GM18951 (cell line): ENCODE measurements around the gene MYO10.

ENCODE experiments used
- POLR2A ChIP-seq: IDR thresholded peaks from 4 replicates; pipeline ENCODE4 v1.6.1; 2011; ENCODE audit warnings: mild to moderate bottlenecking; ENCODE audit not compliant: insufficient read length, insufficient read depth; ENCODE audit errors: extremely low read depth
- in situ Hi-C: fragments of 300-500 bp; cut with MboI; formaldehyde crosslinking; loops from one replicate; pipeline ENCODE4 v1.12.0; 2022; ENCODE audit warnings: low sequenced_read_pairs, mixed read lengths, inconsistent platforms; ENCODE audit not compliant: unreplicated experiment

Gene MYO10

DNA sequence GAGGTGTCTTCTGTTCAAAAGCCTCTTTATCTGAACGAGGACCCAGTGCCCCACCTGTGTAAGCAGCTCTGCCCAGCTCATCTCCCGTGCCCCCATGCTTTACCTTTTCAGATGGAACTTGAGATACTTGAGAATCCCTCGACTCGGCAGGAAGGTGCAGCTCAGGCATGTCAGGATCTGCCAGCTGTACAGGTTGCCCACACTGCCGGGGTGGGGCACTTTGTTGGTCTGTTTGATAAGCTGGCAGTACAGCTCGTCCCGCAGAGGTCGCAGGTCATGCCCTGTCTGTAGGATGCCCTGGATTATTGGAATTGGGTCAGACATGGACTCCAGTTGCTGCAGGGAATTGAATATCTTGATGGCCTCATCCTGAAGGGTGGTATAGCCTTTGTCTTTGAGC lies 261.3 kb downstream of the MYO10 start:
- no peak for TF ChIP-seq POLR2A
- in situ Hi-C loops: no loop called here

DNA sequence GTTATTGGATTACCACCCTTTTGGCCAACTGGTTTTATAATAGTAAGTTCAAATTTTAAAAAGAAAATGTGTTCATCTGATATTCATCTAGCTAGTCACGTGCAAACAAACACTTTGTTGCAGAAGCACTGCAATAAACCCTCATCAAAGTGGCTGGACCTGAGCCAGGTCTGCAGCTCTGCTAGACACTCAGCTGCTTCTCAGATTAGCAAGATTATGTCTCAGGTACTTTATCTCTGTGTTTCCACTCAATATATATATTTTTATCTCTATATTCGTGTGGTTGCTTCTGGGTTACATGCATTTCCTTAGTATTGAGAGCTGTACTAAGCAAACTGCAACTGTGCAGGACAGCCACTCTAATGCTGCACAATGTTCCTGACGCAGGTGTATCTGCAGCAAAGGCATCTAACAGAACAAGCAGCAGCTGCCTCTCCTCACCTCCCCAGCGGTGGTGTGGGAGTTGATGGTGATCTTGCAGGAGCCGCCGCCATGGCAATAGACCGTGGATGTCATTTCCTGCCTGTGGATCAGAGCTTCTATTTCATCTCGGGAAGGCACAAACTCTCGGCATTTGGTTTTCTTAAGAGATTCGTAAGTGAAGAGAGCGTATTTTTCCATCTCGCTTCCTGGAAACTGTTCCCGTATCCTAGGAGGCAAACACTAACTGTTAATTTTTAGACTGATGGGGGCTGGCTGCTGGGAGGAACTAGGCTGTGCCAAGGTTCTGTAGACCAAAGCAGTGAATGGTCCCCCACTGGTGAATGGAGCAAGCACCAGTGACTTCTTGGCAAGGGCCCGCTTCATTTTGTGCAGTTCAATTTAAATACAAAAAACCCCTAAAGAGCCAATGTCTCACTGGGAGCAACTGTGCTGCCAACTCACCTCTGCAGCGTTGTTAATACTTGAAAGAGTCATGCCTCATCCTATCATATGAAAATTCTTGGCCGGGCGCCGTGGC lies 262.6 kb downstream of the MYO10 start:
- TF ChIP-seq POLR2A: no peak
- in situ Hi-C loops: no loop called here

DNA sequence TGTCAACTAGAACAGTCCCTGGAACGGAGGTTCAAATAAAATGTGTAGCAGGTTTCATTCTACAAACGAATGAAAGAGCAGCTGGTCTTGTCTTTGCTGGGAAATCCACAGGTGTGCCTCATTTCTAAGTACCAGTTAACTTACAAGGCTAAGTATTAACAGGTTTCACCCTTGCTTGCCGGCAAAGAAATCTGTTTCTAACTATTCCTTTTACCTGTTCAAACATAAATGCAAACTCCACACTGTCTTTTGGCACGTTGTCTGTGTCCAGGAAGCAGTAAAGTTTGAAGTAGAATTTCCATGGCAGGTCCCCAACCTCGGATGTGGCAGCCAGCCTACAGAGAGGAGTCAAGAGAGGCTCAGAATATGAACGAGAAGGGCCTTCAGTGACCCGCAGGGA lies 264.9 kb downstream of the MYO10 start:
- in situ Hi-C loops: no loop called here
- no peak for TF ChIP-seq POLR2A

DNA sequence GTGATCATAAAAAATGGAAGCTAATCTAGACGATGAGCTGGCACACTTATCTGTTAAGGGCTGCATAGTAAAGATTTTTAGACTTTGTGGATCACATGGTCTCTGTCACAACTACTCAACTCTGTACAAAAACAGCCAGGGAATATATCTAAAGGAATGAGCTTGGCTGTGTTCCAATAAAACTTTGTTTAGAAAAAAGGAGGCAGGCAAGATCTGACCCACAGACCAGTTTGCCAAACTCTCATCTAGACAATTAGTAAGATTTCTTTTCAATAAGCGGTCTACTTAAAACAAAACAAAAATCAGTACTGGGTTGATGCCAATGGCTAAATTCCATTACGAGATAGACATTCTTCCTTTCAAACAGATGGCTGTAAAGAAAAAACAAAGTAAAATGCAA lies 266.3 kb downstream of the MYO10 start:
- in situ Hi-C loops: no loop called here
- no peak for TF ChIP-seq POLR2A

DNA sequence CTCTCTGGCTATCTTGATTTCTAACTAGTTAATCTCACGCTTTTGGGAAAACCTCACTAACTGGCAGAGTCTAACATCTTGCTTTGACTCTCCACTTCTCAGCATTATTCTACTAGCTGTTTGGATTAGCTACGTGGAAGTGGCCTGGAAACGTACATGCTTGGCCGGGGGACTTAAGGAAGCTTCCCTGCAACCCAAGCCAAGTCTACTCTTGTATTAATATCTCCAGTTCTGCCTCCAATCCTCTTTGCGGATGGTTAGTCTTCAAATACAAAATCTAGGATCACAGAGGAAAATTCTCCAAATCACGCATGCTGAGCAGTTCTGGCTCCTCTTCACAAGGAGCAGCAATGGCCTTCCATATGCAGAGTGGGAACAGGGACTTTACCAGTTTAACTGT lies 267.5 kb downstream of the MYO10 start:
- no peak for TF ChIP-seq POLR2A
- in situ Hi-C loops: no loop called here

DNA sequence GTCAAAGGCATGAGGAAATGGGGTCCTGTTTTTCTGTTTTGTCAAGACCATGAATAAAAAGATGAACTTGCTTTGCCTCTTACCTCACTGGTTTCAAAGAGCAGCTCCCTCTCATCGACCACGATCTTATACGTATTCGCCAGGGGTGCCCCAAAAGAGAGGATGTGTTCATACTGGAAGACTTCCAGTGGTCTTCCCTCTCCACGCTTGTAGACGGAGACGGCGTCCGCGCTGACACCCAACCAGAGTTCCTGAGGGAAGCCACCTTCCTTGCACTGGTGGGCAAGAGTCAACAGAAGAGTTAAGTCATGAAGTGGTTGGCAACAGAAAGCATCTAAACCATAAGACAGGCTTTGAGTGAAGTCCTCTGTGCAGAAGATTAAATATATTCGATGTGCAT lies 267.9 kb downstream of the MYO10 start:
- in situ Hi-C loops: no loop called here
- TF ChIP-seq POLR2A: no peak

DNA sequence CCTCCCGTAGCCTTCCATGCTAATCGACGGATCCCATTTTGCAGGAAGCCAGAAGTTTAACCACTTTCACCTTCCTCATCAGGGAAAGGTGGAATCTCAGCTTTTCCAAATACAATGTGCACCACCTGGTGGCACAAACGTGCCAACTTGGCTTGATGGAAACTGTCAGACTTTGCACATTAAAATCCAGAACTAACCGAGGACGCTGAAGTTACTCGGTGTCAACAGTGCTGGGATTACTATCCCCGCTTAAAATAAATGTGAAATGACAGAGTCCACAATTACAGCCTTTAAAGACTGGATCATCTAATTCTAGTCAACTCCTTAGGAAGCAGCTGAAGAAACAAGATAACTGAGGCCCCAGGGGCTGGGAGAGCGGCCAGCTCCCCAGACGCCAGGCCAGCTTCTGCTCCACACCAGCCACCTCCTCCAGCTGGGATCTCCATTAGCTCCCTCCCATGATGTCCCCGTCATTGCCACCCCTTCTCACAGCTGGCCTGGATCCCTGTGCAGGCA lies 269.1 kb downstream of the MYO10 start:
- no peak for TF ChIP-seq POLR2A
- in situ Hi-C loops: no loop called here

DNA sequence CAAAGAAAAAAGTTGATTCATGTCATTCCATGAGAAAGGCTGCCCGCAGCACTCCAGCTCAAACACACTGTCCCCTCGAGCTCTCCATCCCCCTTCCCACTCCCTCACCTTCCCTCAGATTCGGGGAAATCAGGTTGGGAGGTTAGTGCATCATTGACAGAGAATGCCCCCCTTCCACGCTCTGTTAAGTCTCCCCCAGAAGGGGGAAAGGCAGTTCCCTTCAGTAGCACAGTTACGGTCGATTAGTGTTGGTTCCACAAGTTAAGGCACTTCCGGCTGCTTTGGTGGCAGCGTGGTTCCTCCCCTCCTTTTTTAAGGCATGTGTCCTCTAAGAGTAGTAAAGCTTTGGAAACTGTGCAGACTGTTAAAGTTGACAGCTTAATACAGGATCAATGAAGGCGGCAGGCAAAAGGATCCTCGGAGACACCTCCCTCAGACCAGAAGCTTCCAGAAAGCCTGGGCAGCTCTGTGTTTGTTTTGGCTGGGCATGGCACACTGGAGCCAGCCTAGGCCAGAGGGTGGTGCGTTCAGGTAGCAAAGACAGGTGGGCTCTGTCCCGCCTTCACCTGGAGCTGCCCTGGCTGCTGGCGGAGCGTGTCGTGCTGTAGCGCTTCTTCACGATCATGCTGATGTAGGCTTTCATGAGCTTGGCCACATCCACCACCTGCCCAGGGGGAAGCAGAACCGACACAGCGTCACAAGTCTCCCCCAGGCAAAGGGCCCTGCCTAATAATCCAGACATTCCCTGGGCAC lies 269.8 kb downstream of the MYO10 start:
- TF ChIP-seq POLR2A: no peak
- in situ Hi-C loops: no loop called here

DNA sequence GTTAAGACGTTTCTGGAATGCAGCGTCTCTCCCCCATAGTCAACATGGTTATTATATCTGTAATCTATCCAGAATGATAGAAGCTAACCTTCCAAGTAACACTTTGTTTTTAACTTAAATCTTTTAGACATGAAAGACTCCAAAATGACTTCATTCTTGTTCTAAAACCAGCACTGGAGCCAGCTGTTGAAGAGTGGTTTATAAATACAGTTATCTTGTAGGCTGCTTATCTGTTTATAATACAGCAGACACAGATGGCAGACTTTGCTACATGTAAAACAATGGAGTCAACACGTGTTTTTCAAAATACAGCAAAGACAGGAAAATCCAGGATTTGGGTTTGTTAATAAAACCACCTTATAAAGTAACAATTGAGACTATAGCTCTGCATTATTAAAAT lies 270.5 kb downstream of the MYO10 start:
- TF ChIP-seq POLR2A: no peak
- in situ Hi-C loops: no loop called here

DNA sequence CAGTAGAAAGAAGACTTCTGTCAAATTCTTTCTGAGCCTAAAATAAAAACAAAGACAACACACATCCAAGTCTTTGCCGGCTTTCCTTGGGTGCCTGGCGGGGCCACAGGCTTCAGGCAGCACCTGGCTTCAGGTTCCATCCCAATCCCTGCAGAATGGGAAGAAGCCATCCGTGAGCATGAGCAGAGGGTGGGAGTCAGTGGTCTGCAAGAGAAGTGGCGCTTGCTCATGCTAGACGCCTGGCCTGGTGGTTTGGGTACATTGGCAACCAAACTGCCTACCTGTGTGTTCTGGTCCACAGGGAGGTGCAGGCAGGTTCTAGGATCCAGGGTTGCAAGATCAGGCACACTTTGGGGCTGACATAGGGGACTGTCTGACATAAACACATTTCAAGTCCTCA lies 271.7 kb downstream of the MYO10 start:
- no peak for TF ChIP-seq POLR2A
- in situ Hi-C loops: no loop called here

DNA sequence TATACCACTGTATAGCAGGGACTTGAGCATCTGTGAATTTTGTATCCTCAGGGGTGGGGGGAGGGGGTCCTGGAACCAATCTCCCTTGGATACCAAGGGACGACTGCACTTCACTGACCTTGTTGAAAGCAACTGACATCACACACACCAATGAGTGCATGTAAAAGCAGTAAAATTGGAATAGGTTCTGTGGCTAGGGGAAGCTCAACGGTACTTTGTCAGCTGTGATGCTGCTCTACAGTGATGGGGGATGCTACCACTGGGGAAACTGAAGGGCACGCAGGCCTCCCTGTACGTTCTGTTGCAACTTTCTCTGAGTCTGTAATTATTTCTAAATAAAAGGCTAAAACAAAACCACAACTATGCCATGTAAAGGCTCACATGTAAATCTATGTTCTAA lies 272.2 kb downstream of the MYO10 start:
- TF ChIP-seq POLR2A: no peak
- in situ Hi-C loops: no loop called here

DNA sequence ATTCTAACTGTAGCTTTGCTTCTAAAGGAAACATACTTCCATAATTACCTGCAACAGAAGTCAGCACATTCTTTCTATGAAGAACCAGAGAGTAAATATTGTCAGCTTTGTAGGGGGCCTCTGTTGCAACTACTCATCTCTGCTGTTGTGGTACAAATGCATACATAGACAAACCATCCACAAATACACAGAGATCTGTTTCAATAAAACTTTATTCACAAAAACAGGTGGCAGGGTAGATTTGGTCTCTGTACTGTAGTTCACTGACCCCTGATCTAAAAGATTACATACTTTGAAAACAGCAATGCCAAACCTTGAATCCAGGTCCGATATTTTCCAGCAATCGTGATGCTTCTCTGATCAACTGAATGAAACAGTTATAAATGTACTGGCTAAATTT lies 274.4 kb downstream of the MYO10 start:
- TF ChIP-seq POLR2A: no peak
- in situ Hi-C loops: no loop called here

DNA sequence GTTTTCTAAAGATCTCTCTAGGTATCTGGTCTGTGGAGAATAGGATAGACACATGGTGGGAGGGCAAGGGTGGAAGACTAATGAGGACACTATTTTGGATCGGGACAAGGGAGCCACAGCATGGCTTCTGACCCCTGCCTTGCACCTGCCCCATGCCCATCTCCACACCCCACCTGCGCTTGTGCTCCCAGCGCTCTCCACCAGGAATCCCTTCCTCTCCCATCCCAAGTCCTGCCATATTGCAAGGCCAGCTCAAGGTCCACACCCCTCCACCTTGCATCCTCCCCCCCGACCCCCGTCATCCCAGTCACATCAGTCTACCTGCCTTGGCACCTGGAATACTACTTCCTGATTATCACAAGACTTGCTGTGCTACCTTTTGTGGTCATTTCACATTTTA lies 275.1 kb downstream of the MYO10 start:
- in situ Hi-C loops: no loop called here

DNA sequence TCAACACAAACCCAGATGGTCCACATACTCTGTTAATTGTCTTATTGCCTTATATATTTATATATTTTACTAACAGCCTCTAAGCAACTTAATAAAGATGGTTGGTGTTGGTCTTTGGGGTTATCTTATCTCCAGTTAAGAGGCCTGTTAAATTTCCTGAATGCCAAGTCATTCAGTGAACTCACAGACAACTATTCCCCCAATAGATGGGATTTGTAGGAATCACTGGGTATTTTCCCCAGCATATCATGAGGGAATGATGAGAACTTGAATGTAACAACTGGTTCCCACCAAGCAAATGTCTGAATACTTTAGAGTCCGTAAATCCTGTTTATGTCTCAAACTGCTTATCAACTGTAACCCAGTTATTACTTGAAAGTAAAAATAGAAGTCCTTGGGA lies 276.6 kb downstream of the MYO10 start:
- no peak for TF ChIP-seq POLR2A
- in situ Hi-C loops: no loop called here

More for the DNA sequence above, 275.1 kb downstream of the MYO10 start:
- TF ChIP-seq POLR2A: no peak

DNA sequence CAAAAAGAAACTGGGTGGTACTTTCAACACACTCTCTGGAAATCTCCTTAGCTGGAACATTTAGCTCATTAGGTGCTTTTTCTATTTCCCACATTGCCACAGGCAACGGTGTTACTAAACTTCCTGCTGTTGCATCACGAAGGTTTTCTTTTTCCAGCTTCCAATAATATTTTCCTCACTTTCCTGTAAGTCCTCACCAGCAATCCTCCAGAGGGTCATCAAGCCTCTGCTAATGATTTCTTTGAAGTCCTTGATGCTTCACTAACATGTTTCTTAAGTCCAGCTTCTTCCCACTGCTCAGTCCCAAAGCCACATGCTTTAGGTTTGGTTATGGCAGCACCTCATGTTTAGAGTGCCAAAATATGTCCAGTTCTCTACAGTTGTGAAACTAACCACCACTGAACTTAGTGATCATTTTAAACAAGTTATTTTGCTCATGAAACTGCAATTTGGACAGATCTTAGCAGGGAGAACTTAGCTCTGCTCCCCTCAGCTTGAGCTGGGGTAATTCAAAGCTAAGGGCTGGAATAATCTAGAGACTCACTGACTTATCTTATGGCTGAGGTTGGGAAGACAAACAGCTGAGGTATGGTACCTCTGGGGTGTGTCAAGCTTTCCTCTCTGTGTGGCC lies 279.4 kb downstream of the MYO10 start:
- in situ Hi-C loops: no loop called here
- no peak for TF ChIP-seq POLR2A
